MM.1S (cell line): ENCODE data around the gene KCNQ4.

ENCODE experiments used
- EZH2 ChIP-seq: fragments of 300-600 bp; sonication (generic); optimal IDR thresholded peaks from 2 replicates; pipeline ENCODE3; 2017; ENCODE audit warnings: low read depth, mild to moderate bottlenecking, antibody characterized with exemption, low read length, mixed read lengths
- EZH2phosphoT487 ChIP-seq: fragments of 300-600 bp; sonication (generic); IDR thresholded peaks from 2 replicates; pipeline ENCODE4 v1.6.1; 2018; ENCODE audit warnings: antibody characterized with exemption, low read length
- TF ChIP-seq, protein P1 (sequence below): fragments of 300-600 bp; sonication (generic); IDR thresholded peaks from 2 replicates; pipeline ENCODE4 v1.5.1; 2016; ENCODE audit warnings: antibody characterized with exemption, low read length, mixed read lengths

DNA sequence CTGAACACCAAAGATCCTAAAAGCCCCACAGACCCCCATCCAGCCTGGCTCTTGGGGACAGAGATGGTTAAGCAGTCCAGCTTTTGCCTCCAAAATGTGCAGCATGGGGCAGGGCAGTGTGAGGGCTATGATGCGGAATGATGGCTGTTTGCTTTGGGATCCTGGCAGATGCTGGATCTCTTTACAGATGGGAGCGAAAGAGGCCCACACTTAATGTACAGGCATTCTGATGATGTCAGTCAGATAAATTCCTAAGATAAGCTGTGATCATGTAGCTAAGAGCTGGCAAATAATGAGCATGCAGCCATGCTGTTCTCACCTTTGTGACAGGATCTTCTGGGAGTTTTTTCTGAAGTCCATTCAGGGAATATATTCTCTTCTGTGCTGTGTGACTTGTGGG is 17.6 kb upstream of the KCNQ4 start:
- TF ChIP-seq, protein P1, sequence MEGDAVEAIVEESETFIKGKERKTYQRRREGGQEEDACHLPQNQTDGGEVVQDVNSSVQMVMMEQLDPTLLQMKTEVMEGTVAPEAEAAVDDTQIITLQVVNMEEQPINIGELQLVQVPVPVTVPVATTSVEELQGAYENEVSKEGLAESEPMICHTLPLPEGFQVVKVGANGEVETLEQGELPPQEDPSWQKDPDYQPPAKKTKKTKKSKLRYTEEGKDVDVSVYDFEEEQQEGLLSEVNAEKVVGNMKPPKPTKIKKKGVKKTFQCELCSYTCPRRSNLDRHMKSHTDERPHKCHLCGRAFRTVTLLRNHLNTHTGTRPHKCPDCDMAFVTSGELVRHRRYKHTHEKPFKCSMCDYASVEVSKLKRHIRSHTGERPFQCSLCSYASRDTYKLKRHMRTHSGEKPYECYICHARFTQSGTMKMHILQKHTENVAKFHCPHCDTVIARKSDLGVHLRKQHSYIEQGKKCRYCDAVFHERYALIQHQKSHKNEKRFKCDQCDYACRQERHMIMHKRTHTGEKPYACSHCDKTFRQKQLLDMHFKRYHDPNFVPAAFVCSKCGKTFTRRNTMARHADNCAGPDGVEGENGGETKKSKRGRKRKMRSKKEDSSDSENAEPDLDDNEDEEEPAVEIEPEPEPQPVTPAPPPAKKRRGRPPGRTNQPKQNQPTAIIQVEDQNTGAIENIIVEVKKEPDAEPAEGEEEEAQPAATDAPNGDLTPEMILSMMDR: no peak
- no peak for TF ChIP-seq EZH2phosphoT487
- no peak for TF ChIP-seq EZH2
